ENCODE results near the gene PHACTR1.

The PHACTR1 gene

DNA sequence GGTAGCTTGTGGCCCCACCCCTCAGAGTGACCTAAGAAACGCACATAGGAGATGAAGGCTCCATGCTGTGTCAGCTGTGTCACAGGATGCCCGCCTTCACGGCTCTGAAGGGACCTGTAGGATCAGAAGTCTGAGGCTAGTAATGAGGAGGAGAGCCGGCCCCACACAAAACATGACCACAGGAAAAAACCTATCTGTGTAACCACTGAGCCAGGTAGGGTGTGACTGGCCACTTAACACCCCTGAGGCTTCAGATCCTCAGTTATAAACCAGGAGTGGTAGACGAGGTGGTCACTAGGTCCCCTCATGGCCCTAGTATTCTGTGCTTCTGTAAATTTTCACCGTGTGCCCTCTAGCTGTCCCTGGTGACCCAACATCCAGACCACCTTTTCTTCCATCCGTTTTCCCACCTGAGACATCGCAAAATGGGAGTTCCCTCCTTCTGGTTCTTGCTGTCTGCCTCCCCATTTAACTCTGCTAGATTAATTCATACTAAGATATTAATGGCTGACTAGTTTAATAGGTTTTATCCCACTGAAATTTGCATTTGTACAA is 558.9 kb downstream of the PHACTR1 start:
- DNase-seq, result no peak

DNA sequence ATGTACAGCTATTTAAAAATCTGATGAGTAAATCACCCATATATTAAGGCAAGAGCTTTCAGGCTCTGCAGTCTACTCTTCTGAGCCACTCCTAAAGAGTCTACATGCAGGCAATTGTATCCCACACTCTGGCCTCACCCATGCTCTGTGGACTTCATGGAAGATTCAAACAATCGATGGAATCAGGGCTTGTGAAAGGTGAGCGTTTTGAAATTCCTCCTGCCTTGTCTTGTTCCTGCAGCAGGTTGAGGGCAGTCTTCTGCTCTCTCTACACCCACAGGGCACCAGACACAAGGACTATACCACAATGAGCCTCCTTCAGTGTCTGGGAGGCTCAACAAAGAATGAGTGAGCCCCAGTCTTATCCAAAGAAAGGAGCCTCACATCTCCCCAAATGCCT is 560.7 kb downstream of the PHACTR1 start:
- DNase-seq, result no peak

DNA sequence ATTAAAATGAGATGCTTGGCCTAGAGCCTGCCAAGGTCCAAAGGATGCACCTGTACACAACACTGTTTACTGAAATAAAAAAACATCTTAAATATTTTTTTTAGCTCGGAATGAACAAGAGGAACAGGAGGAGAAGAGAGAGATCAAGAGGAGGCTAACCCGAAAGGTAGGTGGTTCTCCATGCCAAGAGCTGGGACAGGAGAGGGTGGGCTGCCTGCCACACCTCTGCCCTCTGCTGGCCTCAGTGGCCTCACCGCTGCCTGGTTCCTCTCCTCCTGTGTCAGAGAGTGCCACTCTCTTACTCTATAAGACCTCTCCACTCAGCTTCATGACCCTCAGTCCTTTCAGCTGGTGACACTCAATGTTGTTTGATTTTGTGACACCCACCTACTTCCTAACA is 561.6 kb downstream of the PHACTR1 start:
- DNase-seq, result no peak

DNA sequence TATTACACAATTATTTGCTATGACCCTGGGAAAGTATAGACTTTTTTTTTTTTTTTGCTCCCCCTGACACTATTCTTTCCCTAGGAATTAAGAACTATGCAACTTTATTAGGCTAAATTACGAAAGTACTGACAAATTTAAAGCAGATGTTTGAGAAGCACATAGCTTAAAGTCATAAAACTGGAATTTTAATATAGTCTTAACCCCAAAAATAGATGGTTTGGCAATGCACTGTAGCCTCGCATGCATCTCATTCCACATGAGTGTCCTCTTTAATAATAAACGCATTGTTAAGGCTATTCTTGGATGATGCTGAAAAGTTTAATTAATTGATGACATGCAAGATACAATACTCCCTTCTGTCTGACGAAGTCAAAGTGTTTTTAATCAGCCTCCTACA is 562.4 kb downstream of the PHACTR1 start:
- DNase-seq, result no peak

DNA sequence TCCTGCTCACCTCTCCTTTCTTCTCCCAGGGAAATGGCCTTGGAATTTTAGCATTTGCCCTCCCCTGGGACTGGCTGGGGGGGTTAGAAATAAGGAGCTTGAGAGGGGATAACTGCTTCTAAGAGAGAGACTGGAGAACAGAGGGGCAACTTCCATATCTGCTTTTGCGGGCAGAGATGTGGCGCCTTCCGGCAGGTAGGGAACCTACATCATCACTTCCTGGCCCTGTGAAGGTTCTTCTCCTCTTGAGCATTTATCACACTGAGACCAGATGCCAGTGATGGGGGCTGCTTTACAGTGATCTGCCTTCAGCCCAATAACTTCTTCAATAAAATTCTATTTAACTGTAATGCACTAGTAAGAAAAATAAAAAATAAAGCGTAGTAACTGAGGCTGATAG is 563.7 kb downstream of the PHACTR1 start:
- no peak for DNase-seq

DNA sequence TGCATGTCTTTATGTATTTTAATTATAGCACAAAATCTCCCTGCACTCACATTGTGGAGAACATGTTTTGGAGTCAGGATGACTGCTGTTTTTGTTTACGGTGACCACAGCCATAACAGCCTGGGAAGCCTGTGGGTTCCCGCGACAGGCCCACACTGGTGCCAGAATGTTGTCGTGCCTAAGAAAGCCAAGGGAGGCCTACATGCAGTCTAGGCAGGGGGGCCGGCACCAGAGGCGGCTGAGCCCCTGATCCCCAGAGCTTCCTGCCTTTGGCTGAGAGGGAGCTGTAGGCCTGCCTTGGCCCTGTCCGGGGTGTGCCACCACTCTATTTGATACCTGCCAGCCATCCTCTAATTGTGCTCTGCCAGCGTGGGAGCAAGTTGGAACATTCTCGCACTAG is 565.1 kb downstream of the PHACTR1 start:
- DNase-seq, result no peak

DNA sequence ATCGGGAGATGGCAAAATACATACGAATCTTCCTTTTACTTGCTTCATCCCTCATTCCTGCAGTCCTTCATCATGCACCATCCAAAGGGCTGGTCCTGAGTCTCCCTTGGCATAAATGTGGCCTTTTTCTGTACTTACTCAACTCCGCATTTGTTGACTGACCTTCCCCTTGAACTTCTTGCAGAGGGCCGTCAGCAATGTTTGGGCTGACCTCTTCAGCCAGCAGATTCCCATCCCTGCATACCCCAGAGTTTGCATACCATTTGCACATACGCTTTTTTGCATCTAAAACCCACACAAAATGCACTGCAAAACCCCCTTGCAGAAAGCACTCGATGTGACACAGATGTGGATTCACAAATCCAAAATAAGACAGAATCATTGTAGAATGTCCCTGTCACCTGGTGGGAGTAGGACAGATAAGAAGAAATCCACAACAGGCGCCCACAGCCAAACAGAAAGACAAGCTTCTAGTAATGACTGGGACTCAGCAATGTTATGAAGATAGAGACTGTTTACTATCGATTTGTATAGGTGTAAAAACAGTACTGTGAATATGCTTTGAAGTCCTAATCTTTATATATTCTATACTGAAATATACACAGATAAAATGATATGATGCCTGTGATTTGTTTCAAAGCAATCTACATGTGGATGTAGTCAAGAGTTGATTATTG is 566.0 kb downstream of the PHACTR1 start:
- DNase-seq, result no peak

DNA sequence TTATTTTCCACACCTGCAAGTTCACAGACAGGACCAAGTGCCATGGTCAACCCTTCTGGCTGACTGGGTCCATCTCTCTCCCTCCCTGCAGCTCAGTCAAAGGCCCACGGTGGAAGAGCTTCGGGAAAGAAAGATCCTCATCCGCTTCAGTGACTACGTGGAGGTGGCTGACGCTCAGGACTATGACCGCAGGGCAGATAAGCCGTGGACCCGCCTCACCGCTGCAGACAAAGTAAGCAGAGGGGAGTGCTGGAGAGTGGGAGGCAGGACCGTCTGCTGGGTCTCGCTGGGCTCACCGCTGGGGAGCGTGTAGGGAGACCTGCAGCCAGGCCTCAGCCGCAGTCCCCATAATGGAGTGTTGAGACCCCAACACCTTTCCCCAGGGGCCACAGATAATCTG is 566.8 kb downstream of the PHACTR1 start:
- DNase-seq, result no peak

DNA sequence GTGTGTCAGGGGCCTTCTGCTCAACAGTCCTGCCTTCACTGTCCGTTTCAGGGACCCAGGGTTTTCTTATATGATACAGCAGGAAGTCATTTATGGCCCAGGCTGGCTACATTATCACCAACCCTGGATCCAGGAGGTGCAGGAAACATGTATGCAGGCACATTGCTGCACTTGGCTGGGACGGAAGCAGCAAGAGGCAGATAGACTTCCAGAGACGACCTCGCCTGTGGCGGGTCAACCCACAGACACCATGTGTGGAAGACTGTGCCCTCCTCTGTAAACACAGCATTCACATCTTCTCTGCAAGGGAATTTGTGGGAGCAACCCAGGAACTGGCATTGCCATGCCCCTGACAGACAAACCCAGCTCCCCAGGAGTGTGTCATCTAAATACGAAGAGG is 568.1 kb downstream of the PHACTR1 start:
- DNase-seq, result no peak

DNA sequence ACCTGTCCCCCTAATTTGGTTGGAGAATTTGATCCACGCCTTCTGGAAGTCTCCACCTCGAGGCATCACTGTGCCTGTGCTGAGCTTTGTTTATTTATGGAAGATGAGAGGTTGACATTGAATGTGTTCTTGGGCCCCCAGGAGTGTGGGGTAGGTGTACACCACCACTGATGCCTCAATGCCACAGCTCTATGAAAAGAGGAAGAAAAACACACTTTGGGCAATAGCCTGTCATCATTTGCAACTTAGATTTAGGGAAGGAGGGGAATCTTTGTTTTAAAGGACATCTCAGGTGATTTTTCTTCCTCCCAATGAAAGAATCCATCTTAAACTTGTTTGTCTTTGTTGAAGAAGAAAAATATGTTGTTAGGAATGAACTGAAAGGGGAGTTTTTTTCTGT is 569.1 kb downstream of the PHACTR1 start:
- DNase-seq, result no peak

DNA sequence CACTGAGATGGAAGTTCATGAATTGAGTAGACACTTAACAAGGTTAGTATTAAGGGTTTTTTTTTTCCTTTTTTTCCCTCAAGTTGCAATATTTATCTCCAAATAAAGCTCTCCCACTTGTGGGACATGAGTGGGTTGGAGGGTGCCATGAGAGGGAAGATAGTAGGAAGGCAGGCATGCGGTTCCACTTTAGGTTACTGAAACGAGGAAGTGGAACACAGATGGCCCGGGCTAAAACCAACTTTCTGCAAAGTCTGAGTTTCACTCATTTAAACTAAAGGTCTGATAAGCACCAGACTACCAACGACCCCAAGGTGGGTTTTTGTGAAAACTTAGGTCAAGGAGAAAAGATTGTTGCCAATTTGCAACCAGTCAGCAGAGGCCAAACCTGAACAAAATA is 569.6 kb downstream of the PHACTR1 start:
- DNase-seq, result no peak

DNA sequence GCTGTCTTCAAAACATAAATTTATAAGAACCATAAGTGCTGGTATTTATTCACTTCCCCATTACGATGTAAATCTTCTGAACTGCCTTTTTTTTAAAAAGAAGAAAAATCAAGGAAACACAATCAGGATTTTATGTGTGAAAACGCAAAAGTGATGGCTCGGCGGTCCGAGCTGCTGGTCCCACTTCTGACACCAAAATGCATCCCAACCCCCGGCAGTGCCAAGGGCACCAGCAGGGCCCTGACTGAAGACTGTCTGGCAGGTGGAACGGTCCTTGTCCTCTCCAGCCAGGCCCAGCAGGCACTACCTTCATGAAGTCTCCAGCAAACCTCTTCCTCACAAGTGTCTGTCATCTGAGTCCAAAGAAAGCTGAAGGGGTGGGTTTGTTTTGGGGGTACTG is 570.5 kb downstream of the PHACTR1 start:
- DNase-seq, result no peak

DNA sequence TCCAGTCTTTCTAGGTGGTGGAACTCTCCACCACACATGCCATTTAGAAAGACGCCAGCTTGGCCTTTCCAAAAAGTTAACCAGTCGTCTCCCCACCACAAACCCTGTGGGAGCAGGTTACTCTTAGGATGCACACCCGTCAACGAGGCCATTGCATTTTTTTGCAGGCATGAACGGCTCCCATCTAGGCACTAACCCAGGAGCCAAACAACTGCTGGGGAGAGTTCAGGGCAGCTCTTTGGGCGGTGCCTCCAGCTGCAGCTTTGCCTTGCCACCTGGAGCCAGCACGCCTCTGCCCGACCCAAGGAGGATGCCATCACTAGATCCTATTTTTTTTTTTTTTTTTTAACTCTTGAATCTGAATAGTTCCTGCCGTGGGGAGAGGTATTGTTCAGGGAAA is 571.9 kb downstream of the PHACTR1 start:
- no peak for DNase-seq

DNA sequence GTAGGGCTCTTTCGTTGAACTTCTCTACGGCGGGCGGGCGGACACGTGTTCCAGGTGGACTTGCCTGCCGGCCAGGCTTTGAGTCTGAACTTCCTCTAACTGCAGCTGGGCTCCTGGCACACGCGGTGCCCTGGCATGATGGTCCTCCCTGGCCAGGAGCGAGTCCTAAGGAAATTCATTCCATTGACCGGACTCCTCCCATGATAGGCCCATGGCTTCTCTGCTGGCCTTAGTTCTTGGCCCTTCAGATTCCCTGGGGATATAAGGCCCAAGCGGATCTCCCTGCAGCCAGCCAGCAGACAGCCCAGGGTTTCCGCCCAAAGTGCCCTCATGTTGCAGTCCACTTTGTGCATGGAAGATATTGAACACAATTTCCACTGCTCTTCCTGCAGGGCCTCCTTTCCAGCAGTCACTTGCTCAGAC is 572.4 kb downstream of the PHACTR1 start:
- DNase-seq, result no peak

DNA sequence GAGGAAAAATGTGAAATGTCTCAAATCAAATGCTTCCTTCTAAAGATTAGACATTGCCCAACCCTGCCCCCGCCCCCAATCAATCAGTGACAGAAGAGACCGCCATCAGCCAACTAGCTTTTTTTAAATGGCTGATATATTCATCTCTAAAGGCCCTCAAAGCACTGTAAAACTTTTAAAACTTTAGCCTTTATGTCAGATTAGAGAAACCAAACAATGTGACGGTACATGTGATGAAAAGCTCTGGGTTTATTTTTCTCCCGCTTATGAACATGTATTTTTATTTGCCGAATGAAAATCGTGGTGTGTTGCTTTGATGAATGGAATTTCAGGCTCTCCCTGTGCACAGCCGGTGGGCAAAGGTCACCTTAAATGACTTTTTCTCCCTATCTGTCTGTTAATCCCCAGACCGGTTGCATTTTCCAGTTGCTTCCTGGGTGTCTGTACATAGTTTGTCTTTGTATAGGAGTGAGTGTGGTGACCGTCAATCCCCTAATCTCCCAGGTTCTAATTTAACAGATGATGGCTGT is 573.3 kb downstream of the PHACTR1 start:
- no peak for DNase-seq

DNA sequence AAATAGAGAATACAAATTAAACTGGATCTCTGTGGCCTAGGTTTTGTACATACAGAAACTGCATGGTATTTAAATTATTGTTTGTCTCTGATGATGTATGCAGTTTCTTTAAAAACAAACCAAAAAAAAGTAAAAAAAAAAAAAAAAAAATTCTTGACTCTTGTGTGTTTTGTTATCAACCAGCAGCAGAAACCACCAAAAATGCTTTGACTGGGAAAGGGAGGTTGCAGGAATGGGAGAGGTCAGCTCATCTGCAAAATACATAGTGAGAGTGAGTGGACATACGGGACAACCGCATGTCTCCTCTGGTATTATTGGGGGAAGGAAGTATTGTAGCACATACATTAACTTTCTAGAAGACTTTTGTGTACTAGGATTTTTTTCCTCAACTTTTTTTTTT is 573.8 kb downstream of the PHACTR1 start:
- no peak for DNase-seq

DNA sequence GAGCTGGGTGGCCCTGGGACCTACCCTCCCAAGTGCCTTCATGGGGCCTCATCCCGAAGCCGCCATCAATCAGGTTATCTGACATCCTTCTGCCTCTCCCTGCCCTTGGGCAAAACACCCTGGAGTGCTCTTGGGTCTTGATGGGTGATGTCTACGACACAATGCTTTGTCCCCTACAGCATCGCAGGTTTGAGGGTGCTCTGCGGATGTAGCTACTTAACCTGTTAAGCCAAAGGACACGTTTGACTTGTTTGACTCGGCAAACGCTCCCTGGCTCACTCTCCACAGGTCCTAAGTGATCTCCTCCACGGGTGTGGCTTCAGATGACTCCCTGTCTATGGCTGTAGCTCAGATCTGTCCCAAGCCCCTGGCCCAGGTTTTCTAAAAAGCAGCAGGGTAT is 576.2 kb downstream of the PHACTR1 start:
- DNase-seq, result no peak

DNA sequence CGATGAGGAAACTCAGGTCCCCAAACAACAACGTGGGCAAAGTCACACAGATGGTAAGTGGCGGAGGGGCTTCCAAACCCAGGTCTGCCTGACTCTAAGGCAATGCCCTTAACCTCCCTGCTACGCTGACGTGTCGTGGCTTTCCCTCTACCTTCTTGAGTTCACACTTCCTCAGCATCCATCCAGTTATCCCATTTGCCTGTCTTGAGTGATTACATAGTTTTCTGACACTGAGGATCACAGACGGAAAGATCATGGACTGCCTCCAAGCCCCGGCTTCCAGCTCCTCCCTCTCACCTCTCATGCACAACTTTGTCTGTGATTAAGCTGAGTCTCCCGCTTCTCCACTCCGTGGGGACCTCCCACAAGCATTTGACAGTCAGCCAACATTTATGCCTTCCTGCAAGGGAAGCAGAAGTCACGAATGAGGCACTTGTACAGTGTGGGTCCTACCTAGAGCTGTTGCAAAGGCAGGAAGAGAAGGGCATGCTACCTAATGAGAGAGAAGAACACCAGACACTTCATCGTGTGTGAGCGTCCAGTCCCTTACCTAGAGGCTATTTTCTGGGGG is 578.0 kb downstream of the PHACTR1 start:
- DNase-seq, result no peak

DNA sequence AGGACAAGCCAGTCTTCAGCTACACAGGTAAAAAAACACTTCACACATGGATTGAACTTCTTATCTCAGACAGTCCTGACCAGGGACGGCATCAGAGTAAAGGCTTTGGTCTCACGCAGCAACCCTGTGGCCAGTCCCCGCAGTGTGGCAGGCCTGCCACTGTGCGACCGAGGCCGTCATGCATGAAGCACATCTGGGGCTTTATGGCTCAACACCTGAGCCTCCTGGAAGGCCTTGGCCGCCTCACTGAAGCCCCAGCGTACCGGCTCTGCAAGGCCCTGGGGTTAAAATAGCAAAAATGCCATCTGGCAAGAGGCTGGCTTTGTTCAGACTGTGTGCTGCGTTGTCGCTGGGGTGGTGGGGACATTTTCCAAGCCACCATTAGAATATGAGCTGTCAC is 579.0 kb downstream of the PHACTR1 start:
- DNase-seq, result no peak

DNA sequence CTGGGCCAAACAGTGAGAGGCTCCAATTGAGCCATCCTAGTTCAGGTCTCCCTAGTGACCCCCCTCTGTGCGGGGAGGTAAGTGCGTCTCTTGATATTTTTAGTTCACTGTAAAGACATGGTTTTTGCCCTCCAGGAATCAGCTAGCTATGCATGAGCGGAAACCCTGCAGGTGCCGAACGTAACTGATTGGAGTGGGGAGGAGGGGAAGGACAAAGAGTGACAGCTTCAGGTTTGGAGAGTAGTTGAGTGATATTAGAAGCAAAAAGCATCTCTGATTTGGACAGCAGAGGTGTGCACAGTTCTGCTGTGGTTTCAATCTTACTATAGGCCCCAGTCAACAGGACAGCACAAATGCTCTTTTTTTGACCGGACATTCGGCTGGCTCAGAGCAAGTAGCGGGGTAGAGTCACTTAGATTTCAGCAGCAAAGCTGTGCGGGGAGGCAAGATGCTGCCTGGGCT is 580.0 kb downstream of the PHACTR1 start:
- no peak for DNase-seq

DNA sequence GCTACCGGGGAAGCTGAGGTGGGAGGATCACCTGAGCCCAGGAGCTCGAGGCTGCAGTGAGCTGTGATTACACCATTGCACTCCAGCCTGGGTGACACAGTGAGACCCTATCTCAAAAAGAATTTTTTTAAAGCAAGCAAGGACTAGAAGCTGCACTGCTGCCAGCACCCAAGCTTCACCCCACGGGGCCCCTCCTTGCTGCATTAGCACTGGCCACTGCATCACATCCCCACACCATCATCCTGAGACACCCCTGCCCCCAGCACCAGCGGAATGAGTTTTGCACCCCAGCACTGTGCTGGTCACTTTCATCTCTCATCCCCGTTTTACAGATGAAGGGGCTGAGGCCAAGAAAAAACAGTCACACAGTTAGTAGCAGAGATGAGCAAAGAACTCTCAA is 580.8 kb downstream of the PHACTR1 start:
- DNase-seq, result no peak

DNA sequence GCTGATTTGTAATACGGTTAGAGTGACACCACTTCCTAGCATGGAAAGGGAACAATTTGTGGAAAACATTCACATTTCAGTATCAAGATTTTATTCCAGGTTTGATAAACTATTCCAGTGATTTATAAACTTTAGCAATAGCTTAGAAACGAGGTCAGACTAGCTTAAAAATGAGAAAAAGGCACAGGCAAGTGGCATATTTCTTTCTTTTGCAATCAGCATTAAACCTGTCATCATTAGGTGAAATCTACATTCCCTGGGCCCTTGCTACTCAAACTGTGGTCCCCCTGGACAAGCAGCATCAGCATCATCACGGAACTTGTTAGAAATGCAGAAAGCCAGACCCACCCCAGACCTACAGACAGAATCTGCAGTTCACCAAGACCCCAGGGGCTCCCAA is 581.9 kb downstream of the PHACTR1 start:
- no peak for DNase-seq

DNA sequence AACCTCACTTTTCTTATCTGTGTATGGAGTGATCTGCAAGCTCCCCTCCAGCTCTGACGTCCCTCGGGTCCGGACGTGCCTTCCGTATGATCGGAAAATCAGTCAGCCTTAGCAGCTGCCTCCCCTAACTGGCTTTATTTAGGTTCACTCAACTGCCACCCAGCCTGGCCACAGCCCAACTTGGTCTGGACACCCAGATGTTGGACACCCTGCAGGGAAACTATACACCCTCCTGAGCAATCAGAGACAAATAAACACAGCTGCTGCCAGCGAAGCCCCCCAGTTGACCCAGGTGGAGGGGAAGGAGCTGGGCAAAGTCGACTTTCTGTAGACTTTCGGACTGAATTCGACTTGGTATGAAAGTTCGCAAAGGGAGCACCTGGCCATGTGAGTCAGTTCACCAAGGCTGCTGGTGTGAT is 582.8 kb downstream of the PHACTR1 start:
- DNase-seq, result no peak

DNA sequence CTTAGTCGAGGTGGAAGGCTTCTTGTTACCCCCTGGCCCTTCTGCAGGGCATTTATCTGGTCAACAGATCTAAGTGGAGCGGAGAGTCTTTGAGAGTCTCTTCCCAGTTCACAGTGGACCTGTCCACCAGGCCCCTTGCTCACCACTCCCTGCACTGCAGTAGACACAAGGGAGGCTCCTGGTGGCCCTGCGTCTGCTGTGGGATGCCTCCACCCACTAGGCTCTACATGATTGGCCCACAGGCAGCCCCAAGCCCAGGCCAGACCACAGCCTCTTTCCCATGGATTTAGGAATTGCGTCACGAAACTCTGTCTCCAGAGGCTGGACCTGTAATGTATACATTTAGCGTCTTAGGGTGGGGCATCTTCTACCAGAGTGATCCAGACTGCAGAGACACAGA is 583.4 kb downstream of the PHACTR1 start:
- DNase-seq, result no peak

Data from NK-92 treated with Interleukin-12 subunit alpha and Interleukin-12 subunit beta, amount 100 ng/mL, for 24 hours (cell line).